ENCODE data around the gene ING4.

ING4 gene

GRCh38 chr12:6685814-6686213, 22.9 kb upstream of the ING4 start:
- DNase-seq: no peak

DNA sequence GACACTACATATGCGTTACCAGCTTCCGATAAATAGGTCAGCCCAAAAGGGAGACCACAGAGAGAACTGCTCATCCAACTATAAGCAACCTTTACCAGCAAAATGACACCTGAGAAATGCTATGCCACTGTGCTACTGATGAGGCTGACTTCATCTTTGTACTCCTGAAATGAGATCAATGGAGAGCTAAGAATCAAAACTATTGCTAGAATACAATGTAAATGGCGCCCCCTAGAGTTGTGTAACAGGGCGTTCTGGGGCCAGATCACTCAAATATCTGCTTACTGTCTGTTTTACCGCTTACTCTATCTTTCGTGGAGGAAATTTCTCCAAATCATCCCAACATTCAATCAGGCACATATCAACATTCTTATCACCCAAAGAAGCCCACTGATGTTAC, 21.7 kb upstream of the ING4 start:
- peak; percentile 8 for DNase-seq

DNA sequence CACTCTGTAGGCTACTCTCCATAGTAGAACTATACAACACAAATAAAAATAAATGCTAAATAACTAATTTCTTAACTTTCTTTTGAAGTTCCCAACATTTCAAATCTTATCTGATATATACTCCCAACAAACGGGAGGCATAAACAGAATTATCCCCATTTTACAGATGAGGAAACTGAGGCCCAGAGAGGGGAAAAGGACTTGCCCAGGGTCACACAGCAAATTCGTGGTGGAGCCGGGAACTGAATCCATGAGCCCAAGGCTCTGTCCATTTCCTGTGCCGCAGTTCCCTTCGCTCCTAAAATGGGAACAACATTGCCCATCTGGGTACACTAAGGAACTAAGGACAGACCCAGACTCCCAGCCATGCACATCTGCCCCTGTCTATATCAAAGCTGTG, 14.0 kb upstream of the ING4 start:
- no peak for DNase-seq

GRCh38 chr12:6672143-6672542, 9.2 kb upstream of the ING4 start:
- no peak for DNase-seq

DNA sequence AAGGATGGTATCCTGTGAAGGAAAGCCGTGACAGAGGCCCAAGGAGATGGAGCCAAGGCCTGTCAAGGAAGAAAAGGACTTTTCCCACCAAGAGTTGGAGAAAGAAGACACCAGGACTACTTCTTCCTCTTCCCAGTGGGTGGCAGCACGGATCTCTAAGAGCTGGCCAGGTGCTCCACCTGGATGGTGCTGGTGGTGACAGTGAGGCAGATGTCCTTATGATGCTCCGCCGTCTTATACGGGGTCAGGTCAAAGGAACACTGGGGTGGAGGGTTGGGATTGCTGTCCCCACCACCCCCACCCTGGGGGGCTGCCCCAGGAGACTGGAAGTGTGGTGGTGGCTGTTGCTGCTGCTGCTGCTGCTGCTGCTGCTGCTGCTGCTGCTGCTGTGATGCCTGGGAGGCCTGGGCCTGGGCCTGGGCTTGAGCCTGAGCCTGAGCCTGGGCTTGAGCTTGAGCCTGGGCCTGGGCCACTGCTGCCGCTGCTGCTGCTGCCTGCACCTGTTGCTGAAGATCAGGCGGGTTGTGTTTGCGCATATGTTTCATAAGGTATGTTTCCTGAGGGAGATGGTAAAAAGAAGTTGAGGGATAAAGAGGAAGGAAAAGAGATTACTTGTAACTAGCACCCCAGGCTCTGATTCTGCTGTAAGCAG, 4.8 kb upstream of the ING4 start:
- no peak for DNase-seq

GRCh38 chr12:6666211-6666610, 3.3 kb upstream of the ING4 start:
- no peak for DNase-seq

- DNase-seq: no peak
Observed at GRCh38 chr12:6664902-6665301, 2.0 kb upstream of the ING4 start.

DNA sequence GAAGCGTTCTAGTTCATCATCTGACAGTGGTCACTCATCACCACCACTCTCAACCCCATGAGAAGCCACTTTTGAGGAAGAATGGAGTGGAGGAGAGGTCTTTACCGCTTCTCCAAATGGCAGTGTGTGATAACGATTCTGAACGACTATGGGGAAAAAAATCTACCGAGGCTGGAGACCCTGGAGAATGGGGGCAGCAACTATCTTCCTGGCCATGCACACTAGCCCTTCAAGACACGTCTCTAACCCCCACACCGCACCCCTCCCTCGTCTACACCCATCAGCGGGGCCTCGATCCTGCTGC, 365 bp downstream of the ING4 start:
- no peak for DNase-seq

DNA sequence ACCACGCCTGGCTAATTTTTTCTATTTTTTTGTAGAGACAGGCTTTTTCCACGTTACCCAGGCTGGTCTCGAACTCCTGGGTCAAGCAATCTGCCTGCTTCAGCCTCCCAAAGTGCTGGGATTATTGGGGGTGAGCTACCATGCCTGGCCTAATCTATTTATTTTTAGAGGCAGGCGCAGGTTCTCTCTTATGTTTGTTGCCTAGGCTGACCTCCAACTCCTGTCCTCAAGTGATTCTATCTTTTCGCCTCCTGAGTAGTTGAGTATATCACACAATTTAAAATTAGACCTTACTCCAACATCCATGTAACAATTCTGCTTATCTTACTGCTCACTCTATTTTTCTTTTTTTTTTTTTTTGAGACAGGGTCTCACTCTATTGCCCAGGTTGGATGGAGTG, 8.9 kb downstream of the ING4 start:
- DNase-seq: no peak

GRCh38 chr12:6653342-6653741, 9.6 kb downstream of the ING4 start:
- DNase-seq: no peak

- DNase-seq: no peak
Observed at GRCh38 chr12:6652391-6652790, 10.5 kb downstream of the ING4 start.

- DNase-seq: no peak
Observed at GRCh38 chr12:6650832-6651231, 12.1 kb downstream of the ING4 start.

GRCh38 chr12:6647083-6647604, 15.8 kb downstream of the ING4 start, which contains the start of gene ACRBP:
TSS of gene ACRBP (minus strand) at chr12:6647432. CDS start at chr12:6647366, 66 bp downstream.
- no peak for DNase-seq

DNA sequence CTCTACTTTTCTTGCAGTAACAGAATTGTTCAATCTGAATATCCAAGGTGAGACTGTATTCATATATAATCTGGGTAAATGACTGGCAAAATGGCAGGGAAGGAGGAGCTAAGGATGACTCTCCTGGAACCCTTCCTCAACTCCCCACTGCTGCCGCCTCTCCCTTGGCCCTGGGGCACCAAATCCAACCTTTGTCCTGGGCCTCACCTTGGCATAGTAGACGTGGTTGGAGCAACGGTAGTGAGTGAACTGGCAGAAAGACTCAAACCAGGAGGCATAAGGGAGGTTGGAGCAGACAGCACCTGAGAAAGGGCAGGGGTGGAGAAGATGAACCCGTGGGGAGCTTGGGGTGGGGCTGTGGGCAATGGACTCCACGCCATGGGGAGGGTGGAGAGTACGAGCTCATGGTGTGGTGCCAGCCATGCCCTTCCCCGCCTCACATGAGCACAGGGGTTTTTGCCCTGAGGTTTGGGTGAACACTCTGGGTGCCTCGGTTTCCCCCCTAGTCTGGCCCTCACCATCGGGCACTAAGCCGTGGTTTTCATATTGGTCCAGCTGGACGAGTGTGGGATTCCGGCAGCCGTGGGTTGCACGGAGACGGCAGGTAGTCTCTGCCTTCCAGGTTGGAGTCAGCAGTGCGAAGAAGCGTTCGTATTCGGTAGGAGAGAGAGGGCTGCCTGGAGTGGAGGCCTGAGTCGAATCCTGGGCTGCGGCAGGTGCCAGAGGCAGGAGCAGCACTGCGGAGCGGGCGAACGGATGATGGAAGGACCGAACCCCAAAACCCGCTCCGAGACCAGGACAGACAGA, 16.4 kb downstream of the ING4 start:
- DNase-seq: no peak

DNA sequence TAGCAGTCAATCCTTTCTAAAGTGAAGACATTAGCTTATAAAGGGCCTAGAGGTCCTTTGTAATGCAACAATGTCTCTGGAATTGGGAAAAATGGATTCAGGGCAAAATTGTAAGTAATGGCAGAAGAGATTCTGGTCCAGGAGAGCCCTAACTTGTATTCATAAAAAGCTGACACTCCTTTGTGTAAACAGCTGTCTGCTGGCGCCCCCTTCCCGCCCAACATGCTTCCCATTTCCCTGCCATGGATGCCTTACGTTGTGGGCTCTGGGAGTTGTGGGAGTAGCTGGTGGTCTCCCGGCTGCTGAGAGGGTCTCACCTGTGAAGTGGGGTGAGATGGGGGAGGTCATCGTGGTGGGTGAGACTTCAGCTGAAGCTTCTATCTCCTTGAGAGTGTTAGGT, 18.0 kb downstream of the ING4 start:
- no peak for DNase-seq

- DNase-seq: no peak
Observed at GRCh38 chr12:6644257-6644596, 18.7 kb downstream of the ING4 start.

DNA sequence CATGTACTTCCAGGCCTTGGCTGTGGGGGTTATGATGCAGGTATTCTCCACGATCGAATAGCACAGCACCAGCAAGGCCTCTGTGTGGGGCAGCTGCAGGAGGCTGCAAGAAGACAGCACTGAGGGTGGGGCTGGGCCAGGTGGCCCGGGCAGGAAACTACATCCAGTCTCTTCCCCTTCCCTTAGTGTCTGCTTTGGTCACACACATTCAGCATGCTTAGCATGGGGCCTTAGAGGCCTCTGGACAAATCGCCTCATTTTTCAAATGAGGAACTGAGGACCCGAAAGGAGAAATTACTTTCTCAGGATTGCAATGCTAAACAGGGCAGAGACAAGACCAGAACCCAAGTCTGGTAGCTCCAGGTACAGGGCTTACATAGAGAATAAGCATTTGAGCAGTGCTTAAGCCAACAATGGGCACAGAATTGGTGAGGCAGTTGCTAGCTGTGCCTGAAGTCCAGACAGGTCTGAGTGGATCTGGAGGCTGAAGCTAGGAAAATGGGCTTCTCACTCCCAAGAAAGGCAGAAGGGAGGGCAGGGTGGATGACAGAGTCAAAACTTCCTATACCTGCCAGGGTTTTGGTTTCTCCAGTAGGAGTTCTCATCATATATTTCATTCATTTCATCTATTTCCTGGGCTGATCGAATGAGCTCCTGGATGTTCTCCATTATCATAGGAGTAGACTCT, 19.2 kb downstream of the ING4 start:
- no peak for DNase-seq

- no peak for DNase-seq
Observed at GRCh38 chr12:6641131-6641530, 21.8 kb downstream of the ING4 start.

- no peak for DNase-seq
Observed at GRCh38 chr12:6640497-6640896, 22.4 kb downstream of the ING4 start.

GRCh38 chr12:6639151-6639801, 23.6 kb downstream of the ING4 start:
- no peak for DNase-seq

- DNase-seq: no peak
Observed at GRCh38 chr12:6638305-6638704, 24.6 kb downstream of the ING4 start.

GRCh38 chr12:6635856-6636531, 26.9 kb downstream of the ING4 start, which contains the start of gene LPAR5:
TSS of gene LPAR5 (minus strand) at chr12:6635959. CDS start at chr12:6621248, 14,711 bp downstream.
- DNase-seq: no peak

DNA sequence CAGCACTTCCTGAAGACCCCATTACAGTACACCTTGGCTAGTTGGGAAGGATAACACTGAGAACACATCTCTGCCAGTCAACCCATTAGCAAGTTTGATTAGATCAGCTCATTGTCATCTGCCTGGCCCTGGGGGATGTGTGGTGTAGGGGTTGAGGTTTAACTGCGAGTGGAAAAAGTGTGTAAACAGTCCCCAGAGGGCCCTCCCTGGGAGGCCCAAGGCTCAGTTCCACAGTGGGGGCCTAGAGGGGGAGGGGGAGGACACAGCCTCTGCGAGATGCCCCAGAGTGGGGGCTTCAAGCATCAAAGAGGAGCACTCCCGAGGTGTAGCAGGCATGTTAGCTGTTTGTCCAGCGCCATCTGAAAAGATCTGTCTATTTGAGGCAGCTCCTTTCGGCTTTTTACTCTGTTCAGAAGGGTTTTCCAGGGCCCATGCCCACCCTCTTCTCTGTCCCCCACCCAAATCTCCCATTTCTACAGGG, 27.5 kb downstream of the ING4 start:
- DNase-seq: peak; percentile 42
